ENCODE results near the gene ARHGEF11. TPM values are rescaled to one million over a fixed set of nuclear protein-coding genes. Genes with fewer than 3 reads are reported as not detected.

ARHGEF11 gene, protein sequence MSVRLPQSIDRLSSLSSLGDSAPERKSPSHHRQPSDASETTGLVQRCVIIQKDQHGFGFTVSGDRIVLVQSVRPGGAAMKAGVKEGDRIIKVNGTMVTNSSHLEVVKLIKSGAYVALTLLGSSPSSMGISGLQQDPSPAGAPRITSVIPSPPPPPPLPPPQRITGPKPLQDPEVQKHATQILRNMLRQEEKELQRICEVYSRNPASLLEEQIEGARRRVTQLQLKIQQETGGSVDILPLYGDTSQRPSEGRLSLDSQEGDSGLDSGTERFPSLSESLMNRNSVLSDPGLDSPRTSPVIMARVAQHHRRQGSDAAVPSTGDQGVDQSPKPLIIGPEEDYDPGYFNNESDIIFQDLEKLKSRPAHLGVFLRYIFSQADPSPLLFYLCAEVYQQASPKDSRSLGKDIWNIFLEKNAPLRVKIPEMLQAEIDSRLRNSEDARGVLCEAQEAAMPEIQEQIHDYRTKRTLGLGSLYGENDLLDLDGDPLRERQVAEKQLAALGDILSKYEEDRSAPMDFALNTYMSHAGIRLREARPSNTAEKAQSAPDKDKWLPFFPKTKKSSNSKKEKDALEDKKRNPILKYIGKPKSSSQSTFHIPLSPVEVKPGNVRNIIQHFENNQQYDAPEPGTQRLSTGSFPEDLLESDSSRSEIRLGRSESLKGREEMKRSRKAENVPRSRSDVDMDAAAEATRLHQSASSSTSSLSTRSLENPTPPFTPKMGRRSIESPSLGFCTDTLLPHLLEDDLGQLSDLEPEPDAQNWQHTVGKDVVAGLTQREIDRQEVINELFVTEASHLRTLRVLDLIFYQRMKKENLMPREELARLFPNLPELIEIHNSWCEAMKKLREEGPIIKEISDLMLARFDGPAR (N-terminal part only)
- total RNA-seq (10 to 100 TPM; 10.6 to 23.7 TPM), polyA plus RNA-seq (1 to 10 TPM; 5.8 to 8.9 TPM)

DNA sequence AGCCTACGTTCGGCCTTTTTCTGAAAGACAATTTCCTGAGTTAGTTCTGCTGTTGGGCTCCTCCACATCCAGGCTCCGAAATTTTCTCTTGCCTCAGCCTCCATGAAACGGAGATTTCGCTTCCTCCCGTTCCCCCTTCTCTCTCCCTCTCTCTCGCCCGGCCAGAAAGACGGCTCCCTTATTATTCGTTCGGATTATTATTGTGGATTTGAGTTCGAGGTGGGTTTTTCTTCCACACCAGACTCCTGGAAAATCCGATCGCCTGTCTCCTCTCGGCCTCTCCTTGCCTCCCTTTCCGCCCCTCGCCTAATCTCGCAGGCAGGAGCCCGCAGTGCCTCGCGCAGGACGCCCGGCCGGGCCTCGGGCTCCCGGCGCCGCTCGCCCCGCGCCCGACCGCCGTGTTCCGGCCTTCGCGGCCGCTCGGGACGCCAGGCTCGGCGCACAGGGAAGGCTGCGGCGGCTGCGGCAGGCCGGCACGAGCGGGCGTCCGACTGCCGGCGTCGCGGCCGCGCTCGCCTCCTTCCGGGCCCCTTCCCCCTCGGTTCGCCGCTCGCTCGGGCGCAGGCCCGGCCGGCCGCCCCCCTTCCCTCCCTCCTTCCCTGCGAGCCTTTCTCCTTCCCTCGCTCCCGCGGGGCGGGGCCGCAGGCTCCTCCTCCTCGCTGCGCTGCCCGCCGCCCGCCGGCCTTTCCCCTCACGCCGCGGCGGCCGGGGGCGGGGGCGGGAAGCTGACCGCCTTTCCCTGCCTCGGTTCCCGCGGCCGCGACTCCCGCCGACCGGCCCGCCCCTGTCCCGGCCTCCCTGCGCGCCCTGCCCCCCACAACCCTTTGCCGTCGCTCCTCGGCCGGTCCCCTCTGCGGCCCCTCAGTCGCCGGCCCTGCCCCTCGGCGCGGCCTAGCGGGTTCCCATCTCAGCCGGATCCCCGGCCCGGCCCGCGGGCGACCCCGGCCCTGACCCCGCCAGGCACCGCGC is at the start of gene ARHGEF11:
Gene ARHGEF11, minus strand, starts transcription at position 493 of the 969 bp plus-strand sequence. CDS start 1,412 bp downstream, outside the sequence.
- H3K9ac ChIP-seq (ENCODE audit: low read depth in 1 of 2, low read length in 2 of 2): peak within 1 kb of the TSS; percentile 86 to 89
- no peaks in the 10 kb centered on the region for H3K36me3 ChIP-seq (ENCODE audit: control insufficient read depth in 4 of 4, insufficient read depth in 3 of 4, low read depth in 1 of 4, low read length in 3 of 4)
- peak in 1 of 2 donors; percentile 69 for TF ChIP-seq EGR1 (IDR thresholded peaks at IDR 0.05; ENCODE audit: low read depth in 2 of 2)
- TF ChIP-seq YY1 (IDR thresholded peaks at IDR 0.05): peak; percentile 64
- TF ChIP-seq, protein P1, sequence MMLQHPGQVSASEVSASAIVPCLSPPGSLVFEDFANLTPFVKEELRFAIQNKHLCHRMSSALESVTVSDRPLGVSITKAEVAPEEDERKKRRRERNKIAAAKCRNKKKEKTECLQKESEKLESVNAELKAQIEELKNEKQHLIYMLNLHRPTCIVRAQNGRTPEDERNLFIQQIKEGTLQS (IDR thresholded peaks at IDR 0.05): no peak
- DNase-seq (ENCODE audit: low spot score): peak; percentile 79
- H3K4me3 ChIP-seq (ENCODE audit: low read depth in 1 of 3, low read length in 3 of 3): peak within 1 kb of the TSS; percentile 73 to 84 (median 80)
- H3K27me3 ChIP-seq (ENCODE audit: control insufficient read depth in 4 of 4, insufficient read depth in 4 of 4, low read length in 3 of 4): no peaks in the 10 kb centered on the region
- no peaks in the 10 kb centered on the region for H3K9me3 ChIP-seq (ENCODE audit: control insufficient read depth in 4 of 4, low read length in 3 of 4)
- WGBS: under 1% methylated on average over 120 of the region's 120 CpGs
- H3K27ac ChIP-seq (ENCODE audit: low read depth in 1 of 2, low read length in 2 of 2): peak within 1 kb of the TSS; percentile 91 to 93
- peaks cover 12 to 30% (median 25%) of the 10 kb centered on the region in 4 donors for H3K4me1 ChIP-seq (ENCODE audit: control insufficient read depth in 4 of 4, insufficient read depth in 4 of 4, low read length in 3 of 4)

DNA sequence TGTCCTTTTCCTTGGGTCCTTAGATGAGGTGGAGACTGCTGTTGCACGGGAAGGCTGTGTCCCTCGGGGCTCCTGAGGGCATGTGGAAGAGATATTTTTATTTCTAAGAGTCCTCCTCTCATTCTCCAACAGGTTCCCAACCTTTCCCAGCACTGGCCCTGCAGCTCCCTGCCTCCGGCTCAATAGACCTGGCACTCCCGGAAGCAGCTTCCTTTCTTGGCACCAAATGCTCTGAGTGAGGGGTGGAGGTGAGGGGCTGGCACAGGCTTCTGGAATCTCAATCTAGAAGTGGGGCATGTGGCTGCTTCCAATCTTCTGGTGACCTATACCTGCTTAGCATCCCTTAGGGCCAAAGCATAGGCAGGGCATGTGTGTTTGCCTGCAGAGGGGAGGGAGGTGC is 49.5 kb upstream of the ARHGEF11 start:
- TF ChIP-seq HNF4A (conservative IDR thresholded peaks at IDR 0.05): no peak
- TF ChIP-seq RAD21 (IDR thresholded peaks at IDR 0.05): no peak
- no peak for TF ChIP-seq FOXA1 (IDR thresholded peaks at IDR 0.05)
- TF ChIP-seq EGR1 (IDR thresholded peaks at IDR 0.05; ENCODE audit: low read depth in 2 of 2): no peak
- TF ChIP-seq, protein P2, sequence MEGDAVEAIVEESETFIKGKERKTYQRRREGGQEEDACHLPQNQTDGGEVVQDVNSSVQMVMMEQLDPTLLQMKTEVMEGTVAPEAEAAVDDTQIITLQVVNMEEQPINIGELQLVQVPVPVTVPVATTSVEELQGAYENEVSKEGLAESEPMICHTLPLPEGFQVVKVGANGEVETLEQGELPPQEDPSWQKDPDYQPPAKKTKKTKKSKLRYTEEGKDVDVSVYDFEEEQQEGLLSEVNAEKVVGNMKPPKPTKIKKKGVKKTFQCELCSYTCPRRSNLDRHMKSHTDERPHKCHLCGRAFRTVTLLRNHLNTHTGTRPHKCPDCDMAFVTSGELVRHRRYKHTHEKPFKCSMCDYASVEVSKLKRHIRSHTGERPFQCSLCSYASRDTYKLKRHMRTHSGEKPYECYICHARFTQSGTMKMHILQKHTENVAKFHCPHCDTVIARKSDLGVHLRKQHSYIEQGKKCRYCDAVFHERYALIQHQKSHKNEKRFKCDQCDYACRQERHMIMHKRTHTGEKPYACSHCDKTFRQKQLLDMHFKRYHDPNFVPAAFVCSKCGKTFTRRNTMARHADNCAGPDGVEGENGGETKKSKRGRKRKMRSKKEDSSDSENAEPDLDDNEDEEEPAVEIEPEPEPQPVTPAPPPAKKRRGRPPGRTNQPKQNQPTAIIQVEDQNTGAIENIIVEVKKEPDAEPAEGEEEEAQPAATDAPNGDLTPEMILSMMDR (IDR thresholded peaks at IDR 0.05; ENCODE audit: low read depth, low read length, missing input control): no peak
- no peak for TF ChIP-seq GABPA (IDR thresholded peaks at IDR 0.05 in 1 of 2, conservative IDR thresholded peaks at IDR 0.05 in 1 of 2)
- no peak for TF ChIP-seq SP1 (IDR thresholded peaks at IDR 0.05)
- TF ChIP-seq, protein P1 (IDR thresholded peaks at IDR 0.05): no peak
- TF ChIP-seq HNF4G (IDR thresholded peaks at IDR 0.05): no peak
- no peak for TF ChIP-seq TAF1 (conservative IDR thresholded peaks at IDR 0.05)
- no peak for TF ChIP-seq RXRA (IDR thresholded peaks at IDR 0.05)
- no peak for TF ChIP-seq FOXA2 (IDR thresholded peaks at IDR 0.05)
- no peak for TF ChIP-seq NR2F2 (IDR thresholded peaks at IDR 0.05)
- TF ChIP-seq, protein P3, sequence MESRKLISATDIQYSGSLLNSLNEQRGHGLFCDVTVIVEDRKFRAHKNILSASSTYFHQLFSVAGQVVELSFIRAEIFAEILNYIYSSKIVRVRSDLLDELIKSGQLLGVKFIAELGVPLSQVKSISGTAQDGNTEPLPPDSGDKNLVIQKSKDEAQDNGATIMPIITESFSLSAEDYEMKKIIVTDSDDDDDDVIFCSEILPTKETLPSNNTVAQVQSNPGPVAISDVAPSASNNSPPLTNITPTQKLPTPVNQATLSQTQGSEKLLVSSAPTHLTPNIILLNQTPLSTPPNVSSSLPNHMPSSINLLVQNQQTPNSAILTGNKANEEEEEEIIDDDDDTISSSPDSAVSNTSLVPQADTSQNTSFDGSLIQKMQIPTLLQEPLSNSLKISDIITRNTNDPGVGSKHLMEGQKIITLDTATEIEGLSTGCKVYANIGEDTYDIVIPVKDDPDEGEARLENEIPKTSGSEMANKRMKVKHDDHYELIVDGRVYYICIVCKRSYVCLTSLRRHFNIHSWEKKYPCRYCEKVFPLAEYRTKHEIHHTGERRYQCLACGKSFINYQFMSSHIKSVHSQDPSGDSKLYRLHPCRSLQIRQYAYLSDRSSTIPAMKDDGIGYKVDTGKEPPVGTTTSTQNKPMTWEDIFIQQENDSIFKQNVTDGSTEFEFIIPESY (IDR thresholded peaks at IDR 0.05): no peak
- TF ChIP-seq, protein P4, sequence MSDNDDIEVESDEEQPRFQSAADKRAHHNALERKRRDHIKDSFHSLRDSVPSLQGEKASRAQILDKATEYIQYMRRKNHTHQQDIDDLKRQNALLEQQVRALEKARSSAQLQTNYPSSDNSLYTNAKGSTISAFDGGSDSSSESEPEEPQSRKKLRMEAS (IDR thresholded peaks at IDR 0.05): no peak
- TF ChIP-seq JUND (IDR thresholded peaks at IDR 0.05): no peak
- TF ChIP-seq, protein P5, sequence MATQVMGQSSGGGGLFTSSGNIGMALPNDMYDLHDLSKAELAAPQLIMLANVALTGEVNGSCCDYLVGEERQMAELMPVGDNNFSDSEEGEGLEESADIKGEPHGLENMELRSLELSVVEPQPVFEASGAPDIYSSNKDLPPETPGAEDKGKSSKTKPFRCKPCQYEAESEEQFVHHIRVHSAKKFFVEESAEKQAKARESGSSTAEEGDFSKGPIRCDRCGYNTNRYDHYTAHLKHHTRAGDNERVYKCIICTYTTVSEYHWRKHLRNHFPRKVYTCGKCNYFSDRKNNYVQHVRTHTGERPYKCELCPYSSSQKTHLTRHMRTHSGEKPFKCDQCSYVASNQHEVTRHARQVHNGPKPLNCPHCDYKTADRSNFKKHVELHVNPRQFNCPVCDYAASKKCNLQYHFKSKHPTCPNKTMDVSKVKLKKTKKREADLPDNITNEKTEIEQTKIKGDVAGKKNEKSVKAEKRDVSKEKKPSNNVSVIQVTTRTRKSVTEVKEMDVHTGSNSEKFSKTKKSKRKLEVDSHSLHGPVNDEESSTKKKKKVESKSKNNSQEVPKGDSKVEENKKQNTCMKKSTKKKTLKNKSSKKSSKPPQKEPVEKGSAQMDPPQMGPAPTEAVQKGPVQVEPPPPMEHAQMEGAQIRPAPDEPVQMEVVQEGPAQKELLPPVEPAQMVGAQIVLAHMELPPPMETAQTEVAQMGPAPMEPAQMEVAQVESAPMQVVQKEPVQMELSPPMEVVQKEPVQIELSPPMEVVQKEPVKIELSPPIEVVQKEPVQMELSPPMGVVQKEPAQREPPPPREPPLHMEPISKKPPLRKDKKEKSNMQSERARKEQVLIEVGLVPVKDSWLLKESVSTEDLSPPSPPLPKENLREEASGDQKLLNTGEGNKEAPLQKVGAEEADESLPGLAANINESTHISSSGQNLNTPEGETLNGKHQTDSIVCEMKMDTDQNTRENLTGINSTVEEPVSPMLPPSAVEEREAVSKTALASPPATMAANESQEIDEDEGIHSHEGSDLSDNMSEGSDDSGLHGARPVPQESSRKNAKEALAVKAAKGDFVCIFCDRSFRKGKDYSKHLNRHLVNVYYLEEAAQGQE (IDR thresholded peaks at IDR 0.05): no peak
- no peak for TF ChIP-seq YY1 (IDR thresholded peaks at IDR 0.05)
- H3K4me1 ChIP-seq (ENCODE audit: control insufficient read depth in 4 of 4, insufficient read depth in 4 of 4, low read length in 3 of 4): peaks cover 0 to 2% (median 0%) of the 10 kb centered on the region in 4 donors
- H3K36me3 ChIP-seq (ENCODE audit: control insufficient read depth in 4 of 4, insufficient read depth in 3 of 4, low read depth in 1 of 4, low read length in 3 of 4): no peaks in the 10 kb centered on the region
- H3K27me3 ChIP-seq (ENCODE audit: control insufficient read depth in 4 of 4, insufficient read depth in 4 of 4, low read length in 3 of 4): no peaks in the 10 kb centered on the region
- H3K27ac ChIP-seq (ENCODE audit: low read depth in 1 of 2, low read length in 2 of 2): no peak overlapping the region
- no peak for DNase-seq (ENCODE audit: low spot score)
- no peaks in the 10 kb centered on the region for H3K9me3 ChIP-seq (ENCODE audit: control insufficient read depth in 4 of 4, low read length in 3 of 4)
- H3K4me3 ChIP-seq (ENCODE audit: low read depth in 1 of 3, low read length in 3 of 3): no peak overlapping the region
- H3K9ac ChIP-seq (ENCODE audit: low read depth in 1 of 2, low read length in 2 of 2): no peak overlapping the region
- WGBS: 81% methylated on average over 4 of the region's 4 CpGs
